ENCODE measurements around the gene MAP3K20.
"Not testable (repeated sequence)": the region's sequence is repeated elsewhere in the genome, so short reads cannot be mapped to it uniquely, and the experiment has no call there.

MAP3K20 gene

DNA sequence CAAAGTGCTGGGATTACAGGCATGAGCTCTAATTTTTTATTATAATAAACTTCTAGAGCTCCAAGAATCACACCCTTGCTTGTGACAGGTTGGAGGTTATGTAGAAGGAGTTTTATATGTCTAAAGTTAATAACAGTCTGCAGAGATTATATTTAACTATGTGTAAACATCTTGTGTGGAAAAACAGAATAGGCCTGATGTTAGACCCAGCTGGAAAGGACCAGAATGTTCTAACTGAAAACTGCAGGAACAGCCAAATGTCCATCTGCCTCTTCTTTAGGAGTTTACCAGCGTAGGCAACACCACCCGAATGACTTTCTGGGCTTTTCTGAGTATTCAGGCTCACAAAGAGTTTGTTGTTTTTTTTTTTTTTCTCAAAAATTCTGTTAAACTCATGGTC, 211.9 kb downstream of the MAP3K20 start:
- DNase-seq: no peak

DNA sequence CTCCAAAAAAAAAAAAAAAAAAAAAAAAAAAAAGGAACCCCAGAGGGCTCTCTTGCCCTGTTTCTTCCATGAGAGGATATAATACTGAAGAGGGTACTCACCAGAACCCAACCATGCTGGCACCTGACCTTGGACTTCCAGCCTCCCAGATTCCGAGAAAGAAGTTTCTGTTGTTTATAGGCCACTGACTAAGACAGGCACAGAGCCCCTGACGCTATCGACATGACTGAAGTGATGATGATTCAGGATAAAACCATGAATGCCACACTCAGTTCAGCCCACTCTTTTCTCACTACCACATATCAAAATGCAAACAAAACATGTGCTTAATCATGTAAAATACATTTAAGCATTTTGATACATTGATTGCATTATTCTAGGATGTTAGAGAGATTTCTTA, 212.9 kb downstream of the MAP3K20 start:
- DNase-seq: no peak

DNA sequence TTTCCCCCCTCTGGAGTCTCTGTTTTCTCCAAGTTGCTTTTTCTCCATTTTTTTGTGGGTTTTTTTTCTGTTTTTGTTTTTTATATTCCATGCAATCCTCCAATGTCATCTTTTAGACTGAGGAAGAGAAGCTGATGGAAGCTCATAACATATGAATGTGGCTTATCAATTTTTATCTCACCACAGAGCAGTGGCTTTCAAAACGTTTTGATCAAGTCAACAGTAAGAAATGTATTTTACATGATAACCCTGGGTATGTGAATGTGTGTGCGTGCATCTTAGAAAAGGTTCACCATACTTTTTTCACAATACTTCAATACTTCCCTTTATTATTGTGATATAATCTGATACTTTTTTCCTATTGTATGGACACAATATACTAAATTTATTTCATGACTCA, 214.4 kb downstream of the MAP3K20 start:
- no peak for DNase-seq

DNA sequence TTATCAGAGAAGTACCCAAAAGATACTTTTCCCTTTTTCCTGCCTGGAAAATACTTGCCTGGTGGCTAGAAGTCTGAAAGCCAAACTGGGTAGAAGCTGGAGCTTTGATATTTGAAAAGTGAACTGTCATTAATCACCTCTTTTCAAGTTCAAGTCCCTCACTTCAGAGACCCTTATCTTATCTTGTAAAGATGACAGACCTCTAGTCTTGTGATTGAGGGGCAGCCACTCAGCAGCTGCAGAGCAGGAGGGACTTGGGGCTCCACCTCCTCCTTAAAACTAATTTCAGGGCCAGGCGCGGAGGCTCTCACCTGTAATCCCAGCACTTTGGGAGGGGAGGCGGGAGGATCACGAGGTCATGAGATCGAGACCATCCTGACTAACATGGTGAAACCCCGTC, 214.9 kb downstream of the MAP3K20 start:
- no peak for DNase-seq

DNA sequence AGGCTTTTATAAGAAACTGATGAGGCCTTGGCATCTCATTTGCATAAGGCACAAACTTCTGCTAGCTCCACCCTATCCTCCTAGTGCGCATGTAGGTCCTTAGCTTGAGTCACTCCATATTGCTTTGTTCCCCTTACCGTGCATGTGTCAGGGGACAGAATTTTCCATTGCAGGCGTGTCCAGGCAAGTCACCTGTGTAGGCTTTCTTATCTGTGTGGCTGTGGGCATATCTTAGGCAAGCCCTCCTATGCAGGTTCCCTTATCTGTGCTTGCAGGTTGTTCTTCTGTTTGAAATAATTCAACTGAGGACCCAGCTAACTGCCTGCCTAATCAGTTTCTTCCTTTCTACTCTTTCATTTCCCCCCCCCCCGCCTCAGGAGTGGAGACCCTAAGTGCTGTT, 215.8 kb downstream of the MAP3K20 start:
- DNase-seq: no peak

DNA sequence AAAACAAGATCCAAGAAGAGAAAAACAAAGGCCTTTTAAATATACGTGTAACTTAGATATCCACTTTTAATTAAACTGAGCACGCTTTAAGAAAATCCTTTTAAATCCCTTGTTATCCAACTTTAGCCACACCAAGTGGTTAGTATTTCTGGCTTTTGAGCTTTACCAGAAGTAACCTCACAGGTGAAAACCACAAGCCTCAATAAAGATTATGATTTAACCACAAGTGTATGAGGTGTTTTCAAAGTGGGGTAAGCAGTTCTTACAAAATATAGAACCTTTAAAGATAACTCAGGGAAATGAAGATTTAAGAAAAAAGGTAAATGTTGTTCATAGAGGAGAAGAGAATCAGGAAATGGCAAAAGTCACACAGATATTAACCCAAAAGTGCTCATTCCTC, 220.6 kb downstream of the MAP3K20 start:
- no peak for DNase-seq

DNA sequence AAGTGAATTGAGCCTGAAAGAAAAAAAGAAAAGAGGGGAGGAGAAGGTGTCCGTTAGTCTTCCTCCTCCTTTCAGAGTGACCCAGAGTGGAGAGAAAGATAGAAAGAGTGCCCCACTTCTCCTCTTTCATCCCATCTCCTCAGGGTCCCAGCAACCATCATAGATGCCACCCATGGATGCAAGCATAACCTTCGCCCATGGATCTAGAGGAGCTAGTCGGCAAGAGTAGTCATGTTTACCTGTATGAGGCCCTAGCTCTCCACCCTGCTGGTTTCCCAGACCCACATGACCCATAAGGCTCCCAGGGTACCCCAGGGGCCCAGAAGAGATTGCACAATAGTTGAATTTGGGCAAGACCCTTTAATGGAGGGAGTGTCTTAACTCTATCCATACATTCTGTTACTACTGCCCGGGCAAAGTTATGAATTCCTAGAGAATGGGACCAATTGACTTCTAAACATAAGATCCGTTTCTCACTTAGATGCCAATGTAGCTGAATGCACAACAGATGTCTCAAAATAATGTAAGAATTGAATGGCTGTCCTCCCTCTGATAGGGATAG, 223.0 kb downstream of the MAP3K20 start:
- no peak for DNase-seq

- no peak for DNase-seq
Measured at GRCh38 chr2:173299764-173300163, 224.1 kb downstream of the MAP3K20 start.

DNA sequence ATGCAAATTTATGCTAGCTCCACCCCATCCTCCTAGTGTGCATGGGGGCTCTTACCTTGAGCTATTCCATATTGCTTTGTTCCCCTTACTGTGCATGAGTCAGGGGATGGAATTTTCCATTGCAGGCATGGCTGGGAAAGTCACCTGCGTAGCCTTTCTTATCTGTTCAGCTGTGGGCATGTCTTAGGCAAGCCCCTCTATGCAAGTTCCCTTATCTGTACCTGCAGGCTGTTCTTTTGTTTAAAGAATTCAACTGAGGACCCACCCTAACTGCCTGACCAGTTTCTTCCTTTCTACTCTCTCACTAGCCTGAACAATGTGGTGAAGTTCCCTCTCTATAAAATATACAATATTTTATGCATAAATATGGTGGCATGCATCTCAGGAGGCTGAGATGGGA, 224.8 kb downstream of the MAP3K20 start:
- no peak for DNase-seq

DNA sequence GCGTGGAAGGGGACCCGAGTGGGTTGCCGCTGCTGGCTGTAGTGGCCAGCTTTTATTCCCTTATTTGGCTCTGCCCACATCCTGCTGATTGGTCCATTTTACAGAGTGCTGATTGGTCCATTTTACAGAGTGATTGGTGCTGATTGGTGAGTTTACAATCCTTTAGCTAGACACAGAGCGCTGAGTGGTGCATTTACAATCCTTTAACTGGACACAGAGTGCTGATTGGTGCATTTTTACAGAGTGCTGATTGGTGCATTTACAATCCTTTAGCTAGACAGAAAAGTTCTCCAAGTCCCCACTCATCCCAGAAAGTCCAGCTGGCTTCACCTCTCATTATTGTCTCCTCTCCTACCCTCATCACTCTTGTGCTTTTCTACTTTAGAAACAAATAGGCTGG, 225.9 kb downstream of the MAP3K20 start:
- not testable (repeated sequence) for DNase-seq

DNA sequence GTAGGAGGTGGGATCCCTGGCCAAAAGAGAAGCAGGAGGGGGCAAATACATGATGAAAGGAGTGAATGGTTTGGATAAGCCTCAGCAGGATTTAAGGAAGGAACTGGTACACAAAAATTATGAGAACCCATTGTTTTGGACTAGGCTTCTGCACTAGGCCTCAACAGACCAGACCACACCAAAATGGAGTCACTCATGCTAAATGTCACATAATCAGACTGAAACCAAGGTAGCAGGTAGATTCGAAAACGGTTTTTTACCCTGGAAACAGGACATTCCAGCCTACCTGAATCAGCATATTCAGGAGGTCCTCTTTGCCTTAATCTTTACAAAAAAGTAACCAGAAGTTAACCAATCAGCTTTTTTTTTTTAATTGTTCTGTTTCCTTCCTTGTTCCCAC, 229.7 kb downstream of the MAP3K20 start:
- DNase-seq: no peak

DNA sequence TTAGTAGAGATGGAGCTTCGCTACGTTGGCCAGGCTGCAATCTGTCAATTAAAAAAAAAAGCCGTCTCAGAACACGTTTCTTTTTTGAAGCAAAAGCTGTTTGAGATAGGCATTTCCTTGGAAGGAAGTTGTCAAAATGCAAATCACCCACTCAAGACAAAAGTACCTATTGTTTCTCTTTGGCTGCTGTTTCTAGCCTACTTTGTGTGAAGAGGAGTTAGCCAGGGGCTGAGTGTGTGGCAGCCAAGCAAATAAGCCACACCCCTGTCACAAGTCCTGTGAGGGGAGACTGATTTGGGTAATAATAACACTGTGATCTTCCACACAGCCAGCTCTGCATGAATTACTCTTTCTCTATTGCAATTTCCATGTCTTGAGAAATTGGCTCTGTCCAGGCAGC, 231.6 kb downstream of the MAP3K20 start:
- DNase-seq: no peak

DNA sequence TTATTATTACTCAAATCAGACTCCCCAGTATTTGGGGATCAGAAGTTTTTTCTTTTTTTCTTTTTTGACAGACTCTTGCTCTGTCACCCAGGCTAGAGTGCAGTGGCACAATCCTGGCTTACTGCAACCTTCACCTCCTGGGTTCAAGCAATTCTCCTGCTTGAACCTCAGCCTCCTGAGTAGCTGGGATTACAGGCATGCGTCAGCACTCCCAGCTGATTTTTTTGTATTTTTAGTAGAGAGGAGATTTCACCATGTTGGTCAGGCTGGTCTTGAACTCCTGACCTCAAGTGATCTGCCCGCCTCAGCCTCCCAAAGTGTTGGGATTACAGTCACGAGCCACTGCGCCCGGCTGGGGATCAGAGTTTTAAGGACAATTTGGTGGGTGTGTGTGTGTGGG, 233.7 kb downstream of the MAP3K20 start:
- DNase-seq: not testable (repeated sequence)

DNA sequence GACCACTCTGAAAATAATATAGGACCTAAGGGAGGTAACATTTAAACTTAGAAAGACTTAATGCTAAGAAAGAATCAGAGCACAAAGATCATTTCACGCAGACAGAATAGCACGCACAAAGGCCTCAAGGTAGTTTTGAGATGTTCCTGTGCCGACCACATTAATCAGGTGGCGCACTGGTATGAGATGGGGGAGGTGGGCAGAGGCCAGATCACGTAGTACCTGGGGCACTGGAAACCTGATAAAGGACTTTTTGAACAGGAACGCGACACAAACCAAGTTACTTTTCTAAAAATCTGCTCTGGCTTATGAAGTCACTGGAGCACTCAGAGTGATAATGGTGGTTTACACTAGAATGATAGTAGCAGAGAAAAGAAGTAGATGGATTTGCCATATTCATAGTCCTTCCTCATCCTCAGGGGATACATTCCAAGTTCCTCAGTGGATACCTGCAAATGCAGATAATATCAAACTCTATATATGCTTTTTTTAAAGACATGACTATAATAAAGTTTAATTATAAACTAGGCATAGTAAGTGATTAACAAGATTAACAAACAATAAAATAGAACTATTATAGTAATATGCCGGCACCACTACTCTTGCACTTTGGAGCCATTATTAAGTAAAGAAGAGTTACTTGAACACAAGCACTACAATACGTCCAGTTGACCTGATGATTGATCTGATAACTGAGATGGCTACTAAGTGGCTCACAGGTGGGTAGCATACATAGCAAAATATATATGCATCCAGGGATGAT, 236.4 kb downstream of the MAP3K20 start:
- DNase-seq: no peak
